GM12864 (cell line): ENCODE measurements around the gene LIG1.
A peak's percentile ranks its signal among the peaks of the same experiment; 100 is the strongest.

Source experiments
- DNase-seq: peaks from one replicate; pipeline ENCODE4 v3.0.0-alpha.2; 2011; ENCODE audit warnings: low read depth
- H3K4me3 ChIP-seq: 2 replicates; pipeline ENCODE4 v1.5.1; 2011; ENCODE audit warnings: mild to moderate bottlenecking, low read depth, low read length, control low read depth
- CTCF ChIP-seq: IDR thresholded peaks from 2 replicates; pipeline ENCODE4 v1.5.1; 2011; ENCODE audit warnings: low read depth, mild to moderate bottlenecking, moderate library complexity, low read length, control low read depth, inconsistent platforms; ENCODE audit errors: missing control alignments

Gene LIG1

GRCh38 chr19:48194041-48194843 is 24.1 kb upstream of the LIG1 start:
- DNase-seq, result no peak
- peak; percentile 71 for TF ChIP-seq CTCF

GRCh38 chr19:48192750-48193149 is 22.6 kb upstream of the LIG1 start:
- no peak for TF ChIP-seq CTCF

More at GRCh38 chr19:48194041-48194843, 24.1 kb upstream of the LIG1 start:
- H3K4me3 ChIP-seq, result no peak overlapping the region

DNA sequence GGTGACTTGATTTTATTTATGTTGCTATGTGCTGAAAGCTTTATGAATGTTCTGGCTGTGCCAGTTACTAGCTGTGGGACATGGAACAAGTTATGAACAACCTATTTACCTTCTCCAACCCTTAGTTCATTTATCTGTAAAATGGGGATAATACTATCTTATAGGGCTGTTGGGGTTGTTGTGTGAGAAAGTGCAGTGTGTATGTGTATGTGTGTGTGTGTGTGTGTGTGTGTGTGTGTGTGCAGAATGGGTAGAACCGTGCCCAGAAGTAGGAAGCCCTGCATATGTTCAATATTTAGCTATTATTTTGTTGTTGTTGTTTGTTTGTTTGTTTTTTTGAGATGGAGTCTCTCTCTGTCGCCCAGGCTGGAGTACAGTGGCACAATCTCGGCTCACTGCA is 20.7 kb upstream of the LIG1 start:
- H3K4me3 ChIP-seq, result no peak overlapping the region
- DNase-seq, result no peak
- TF ChIP-seq CTCF, result no peak

More at GRCh38 chr19:48192750-48193149, 22.6 kb upstream of the LIG1 start:
- DNase-seq, result no peak
- no peak overlapping the region for H3K4me3 ChIP-seq

DNA sequence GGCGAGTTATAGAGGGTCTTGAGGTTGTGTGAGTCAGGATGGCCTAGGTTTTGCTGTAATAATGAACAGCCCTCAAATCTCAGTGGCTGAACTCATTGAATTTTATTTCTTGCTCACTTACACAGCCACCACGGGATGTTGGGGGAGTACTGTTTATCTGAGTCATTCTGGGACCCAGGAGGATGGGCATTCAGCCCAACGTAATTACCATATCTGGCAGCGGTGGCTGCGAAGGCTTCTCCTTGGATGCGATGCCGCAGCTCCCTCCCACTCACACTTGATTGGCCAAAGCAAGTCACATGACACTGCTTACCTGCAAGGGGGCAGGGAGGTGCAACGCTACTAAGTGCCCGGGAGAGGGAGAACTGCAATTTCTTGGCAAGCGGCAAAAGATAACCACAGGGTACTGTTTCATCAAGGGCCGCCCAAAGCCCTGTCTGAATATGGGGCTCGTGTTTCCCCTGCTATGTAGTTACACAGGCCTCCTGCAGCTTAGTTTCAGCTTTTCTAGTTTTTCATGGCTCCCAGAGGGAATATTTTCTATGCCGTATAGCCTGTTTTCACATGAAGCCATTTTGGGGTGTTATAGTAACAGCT is 20.2 kb upstream of the LIG1 start:
- no peak overlapping the region for H3K4me3 ChIP-seq
- DNase-seq, result peak; percentile 84
- peak; percentile 57 for TF ChIP-seq CTCF

DNA sequence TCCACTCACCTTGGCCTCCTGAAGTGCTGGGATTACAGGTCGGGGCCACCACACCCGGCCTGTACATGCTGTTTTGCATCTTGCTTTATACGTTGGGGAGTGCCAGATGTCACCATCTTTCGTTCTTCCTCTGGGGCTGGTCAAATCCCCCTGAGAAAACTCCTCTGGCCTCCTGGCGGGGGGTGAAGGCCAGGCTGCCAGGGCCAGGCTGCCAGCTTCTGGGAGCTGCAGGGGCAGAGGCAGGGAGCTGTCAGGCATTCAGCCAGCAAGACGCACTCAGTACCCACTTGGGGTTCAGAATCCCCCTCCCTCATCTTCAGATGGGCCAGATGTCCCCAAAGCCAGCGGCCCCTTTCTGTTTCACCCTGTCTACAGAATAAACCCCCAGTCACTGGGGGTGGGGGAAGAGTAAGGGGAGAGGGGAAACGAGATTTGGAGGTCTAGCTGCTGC is 16.4 kb upstream of the LIG1 start:
- DNase-seq, result no peak
- TF ChIP-seq CTCF, result no peak
- no peak overlapping the region for H3K4me3 ChIP-seq

DNA sequence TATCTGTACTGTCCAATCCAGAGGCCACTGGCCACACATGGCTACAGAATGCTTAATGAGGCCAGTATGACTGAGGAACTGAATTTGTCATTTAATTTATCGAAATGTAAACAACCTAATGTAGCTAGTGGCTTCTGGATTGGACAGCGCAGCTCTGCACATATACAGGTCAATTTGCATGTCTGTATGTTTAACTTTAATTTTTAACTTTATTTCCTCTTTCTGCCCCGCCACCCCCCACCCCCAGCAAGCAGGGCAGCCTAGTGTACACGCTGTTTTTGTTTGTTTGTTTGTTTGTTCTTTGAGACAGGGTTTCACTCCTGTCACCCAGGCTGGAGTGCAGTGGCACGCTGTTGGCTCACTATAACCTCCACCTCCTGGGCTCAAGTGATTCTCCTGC is 15.9 kb upstream of the LIG1 start:
- DNase-seq, result no peak
- no peak overlapping the region for H3K4me3 ChIP-seq
- no peak for TF ChIP-seq CTCF
